DOHH2 (cell line): ENCODE data around the gene NFKBIZ.

Source experiments
- H3F3A ChIP-seq: fragments of 200-600 bp; sonication (generic), shearing (Covaris generic); 2 replicates; pipeline ENCODE4 v1.6.0; 2016; ENCODE audit warnings: antibody characterized with exemption, mild to moderate bottlenecking; ENCODE audit not compliant: control insufficient read depth, insufficient read depth
- H3K27ac ChIP-seq: fragments of 200-600 bp; sonication (generic); 2 replicates; pipeline ENCODE4 v1.5.1; 2014; ENCODE audit warnings: low read depth, mild to moderate bottlenecking, low read length, moderate library complexity
- H3K27me3 ChIP-seq: fragments of 200-600 bp; sonication (generic); 2 replicates; pipeline ENCODE4 v1.6.1; 2014; ENCODE audit warnings: mild to moderate bottlenecking, low read length, mixed read lengths; ENCODE audit not compliant: control insufficient read depth
- H3K36me3 ChIP-seq: fragments of 200-600 bp; sonication (generic); 2 replicates; pipeline ENCODE4 v1.6.1; 2014; ENCODE audit warnings: mild to moderate bottlenecking, low read length, moderate library complexity, mixed read lengths; ENCODE audit not compliant: control insufficient read depth
- H3K4me1 ChIP-seq: fragments of 200-600 bp; sonication (generic); 2 replicates; pipeline ENCODE4 v1.6.1; 2014; ENCODE audit warnings: mild to moderate bottlenecking, low read length, mixed read lengths; ENCODE audit not compliant: control insufficient read depth
- H3K4me2 ChIP-seq: fragments of 200-600 bp; sonication (generic); 2 replicates; pipeline ENCODE4 v1.6.0; 2014; ENCODE audit warnings: mild to moderate bottlenecking, low read length, moderate library complexity
- H3K4me3 ChIP-seq: fragments of 200-600 bp; sonication (generic); 2 replicates; pipeline ENCODE4 v1.5.1; 2014; ENCODE audit warnings: mild to moderate bottlenecking, low read length, mixed read lengths
- H3K79me2 ChIP-seq: fragments of 200-600 bp; sonication (generic); 2 replicates; pipeline ENCODE4 v1.6.1; 2014; ENCODE audit warnings: mild to moderate bottlenecking, low read length, mixed read lengths; ENCODE audit not compliant: control insufficient read depth
- H3K9me2 ChIP-seq: fragments of 200-600 bp; sonication (generic); replicated peaks from 2 replicates; pipeline ENCODE4 v1.6.1; 2014; ENCODE audit warnings: mild to moderate bottlenecking, low read length, mixed read lengths; ENCODE audit not compliant: control insufficient read depth
- H3K9me3 ChIP-seq: fragments of 200-600 bp; sonication (generic); 2 replicates; pipeline ENCODE4 v1.6.1; 2014; ENCODE audit warnings: antibody characterized with exemption, low read length, mixed read lengths; ENCODE audit not compliant: control insufficient read depth, insufficient read depth
- H4K20me1 ChIP-seq: fragments of 200-600 bp; sonication (generic); 2 replicates; pipeline ENCODE4 v1.6.0; 2014; ENCODE audit warnings: low read depth, mild to moderate bottlenecking, antibody characterized with exemption, low read length, moderate library complexity; ENCODE audit not compliant: control insufficient read depth, insufficient read depth
- EZH2phosphoT487 ChIP-seq: fragments of 200-600 bp; sonication (generic); IDR thresholded peaks from 2 replicates; pipeline ENCODE4 v1.6.1; 2017; ENCODE audit warnings: borderline replicate concordance, mild to moderate bottlenecking, antibody characterized with exemption, low read length, moderate library complexity, mixed read lengths
- TF ChIP-seq, protein P1 (sequence below): fragments of 200-600 bp; sonication (generic); IDR thresholded peaks from one replicate; pipeline ENCODE4 v1.5.1; 2014; ENCODE audit warnings: antibody characterized with exemption, mild to moderate bottlenecking, low read depth, low read length; ENCODE audit not compliant: poor library complexity, severe bottlenecking

The NFKBIZ gene

DNA sequence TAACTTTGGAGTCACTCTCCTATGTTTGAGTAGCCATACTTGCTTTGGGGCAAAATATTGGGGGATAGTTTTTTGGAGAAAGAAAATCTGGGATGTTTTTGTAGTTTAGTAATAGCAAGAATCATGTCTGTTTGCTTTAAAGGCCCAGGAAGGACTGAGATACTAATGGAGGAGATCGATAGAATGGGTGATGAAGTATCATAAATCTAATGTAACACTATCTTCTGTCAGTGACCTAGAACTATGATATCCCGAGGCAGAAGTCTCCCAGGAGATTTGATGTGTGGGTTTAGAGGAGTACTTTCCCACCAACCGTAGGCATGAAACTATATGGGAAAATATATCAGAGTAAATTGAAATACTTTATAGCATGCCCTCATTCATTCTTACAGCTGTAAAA lies 21.0 kb upstream of the NFKBIZ start:
- Histone ChIP-seq H3F3A (peaks cover 13% of the 10 kb centered on the region), H3K36me3 (peaks cover 24% of the 10 kb centered on the region), H4K20me1 (no peaks in the 10 kb centered on the region), H3K4me3 (peak overlapping the region; percentile 78), H3K27me3 (no peaks in the 10 kb centered on the region), H3K27ac (peak overlapping the region; percentile 81), H3K79me2 (peaks cover 54% of the 10 kb centered on the region), H3K9me3 (no peaks in the 10 kb centered on the region), H3K4me1 (peaks cover 53% of the 10 kb centered on the region), H3K4me2 (peak overlapping the region; percentile 80), H3K9me2 (no peaks in the 10 kb centered on the region)
- TF ChIP-seq, protein P1, sequence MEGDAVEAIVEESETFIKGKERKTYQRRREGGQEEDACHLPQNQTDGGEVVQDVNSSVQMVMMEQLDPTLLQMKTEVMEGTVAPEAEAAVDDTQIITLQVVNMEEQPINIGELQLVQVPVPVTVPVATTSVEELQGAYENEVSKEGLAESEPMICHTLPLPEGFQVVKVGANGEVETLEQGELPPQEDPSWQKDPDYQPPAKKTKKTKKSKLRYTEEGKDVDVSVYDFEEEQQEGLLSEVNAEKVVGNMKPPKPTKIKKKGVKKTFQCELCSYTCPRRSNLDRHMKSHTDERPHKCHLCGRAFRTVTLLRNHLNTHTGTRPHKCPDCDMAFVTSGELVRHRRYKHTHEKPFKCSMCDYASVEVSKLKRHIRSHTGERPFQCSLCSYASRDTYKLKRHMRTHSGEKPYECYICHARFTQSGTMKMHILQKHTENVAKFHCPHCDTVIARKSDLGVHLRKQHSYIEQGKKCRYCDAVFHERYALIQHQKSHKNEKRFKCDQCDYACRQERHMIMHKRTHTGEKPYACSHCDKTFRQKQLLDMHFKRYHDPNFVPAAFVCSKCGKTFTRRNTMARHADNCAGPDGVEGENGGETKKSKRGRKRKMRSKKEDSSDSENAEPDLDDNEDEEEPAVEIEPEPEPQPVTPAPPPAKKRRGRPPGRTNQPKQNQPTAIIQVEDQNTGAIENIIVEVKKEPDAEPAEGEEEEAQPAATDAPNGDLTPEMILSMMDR: no peak
- TF ChIP-seq EZH2phosphoT487: no peak

GRCh38 chr3:101828691-101829436 lies 20.4 kb upstream of the NFKBIZ start:
- Histone ChIP-seq H3K27me3 (no peaks in the 10 kb centered on the region), H3K9me2 (no peaks in the 10 kb centered on the region), H3K27ac (peak overlapping the region; percentile 81), H3K4me1 (peaks cover 59% of the 10 kb centered on the region), H3F3A (peaks cover 13% of the 10 kb centered on the region), H3K36me3 (peaks cover 27% of the 10 kb centered on the region), H3K9me3 (no peaks in the 10 kb centered on the region), H3K79me2 (peaks cover 59% of the 10 kb centered on the region), H4K20me1 (no peaks in the 10 kb centered on the region), H3K4me2 (peak overlapping the region; percentile 80), H3K4me3 (peak overlapping the region; percentile 78)
- TF ChIP-seq, protein P1: no peak
- TF ChIP-seq EZH2phosphoT487: no peak

DNA sequence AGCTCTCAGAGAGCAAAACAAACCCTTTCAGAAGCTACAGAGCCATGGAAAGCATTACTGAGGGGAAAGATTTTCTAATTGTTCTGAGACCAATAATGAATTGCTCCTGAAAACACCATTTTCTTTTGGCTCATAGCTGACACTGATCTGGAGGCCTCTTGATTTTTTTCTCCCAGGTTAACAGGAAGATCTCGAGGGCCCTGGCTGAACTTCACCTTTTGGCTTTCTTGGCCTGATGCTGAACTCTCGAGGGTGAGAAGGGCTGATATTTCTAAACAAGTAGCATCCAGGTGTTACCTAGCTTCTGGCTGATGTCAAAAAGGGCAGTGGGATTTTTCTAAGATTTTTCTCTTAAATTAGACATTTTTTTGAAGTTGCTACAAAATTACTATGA lies 19.9 kb upstream of the NFKBIZ start:
- peaks cover 65% of the 10 kb centered on the region for H3K79me2 ChIP-seq
- H3K27me3 ChIP-seq: no peaks in the 10 kb centered on the region
- no peaks in the 10 kb centered on the region for H3K9me2 ChIP-seq
- H3K4me3 ChIP-seq: peak overlapping the region; percentile 78
- H3K27ac ChIP-seq: peak overlapping the region; percentile 81; the same call in 1 of the 2 replicates
- H3K36me3 ChIP-seq: peaks cover 27% of the 10 kb centered on the region
- TF ChIP-seq, protein P1: no peak
- TF ChIP-seq EZH2phosphoT487: no peak
- H3F3A ChIP-seq: peaks cover 13% of the 10 kb centered on the region
- no peaks in the 10 kb centered on the region for H3K9me3 ChIP-seq
- peaks cover 60% of the 10 kb centered on the region for H3K4me1 ChIP-seq
- H3K4me2 ChIP-seq: peak overlapping the region; percentile 80
- no peaks in the 10 kb centered on the region for H4K20me1 ChIP-seq
